Trophoblast cell (in vitro differentiated cells and primary cell): ENCODE results near the gene BHLHE40.

Experiments used
- DNase-seq, 2 donors: peaks; one replicate each; pipeline ENCODE4 v3.0.0-alpha.2; 2016
- H2AFZ ChIP-seq: 2 replicates; pipeline ENCODE4 v1.6.1; 2013; ENCODE audit warnings: low read length, moderate library complexity, mild to moderate bottlenecking; ENCODE audit not compliant: insufficient read depth, poor library complexity
- H2AK5ac ChIP-seq: 2 replicates; pipeline ENCODE4 v1.6.1; 2013; ENCODE audit warnings: mild to moderate bottlenecking, low read length
- H2BK120ac ChIP-seq: 2 replicates; pipeline ENCODE4 v1.6.1; 2013; ENCODE audit warnings: low read length, mild to moderate bottlenecking, moderate library complexity; ENCODE audit not compliant: insufficient read depth, poor library complexity
- H2BK12ac ChIP-seq: 2 replicates; pipeline ENCODE4 v1.6.1; 2013; ENCODE audit warnings: mild to moderate bottlenecking, low read length, moderate library complexity
- H2BK5ac ChIP-seq: 2 replicates; pipeline ENCODE4 v1.6.1; 2013; ENCODE audit warnings: low read length, low read depth, moderate library complexity, mild to moderate bottlenecking; ENCODE audit not compliant: poor library complexity
- H3K14ac ChIP-seq: 2 replicates; pipeline ENCODE4 v1.6.1; 2013; ENCODE audit warnings: mild to moderate bottlenecking, low read length
- H3K18ac ChIP-seq: 2 replicates; pipeline ENCODE4 v1.6.1; 2013; ENCODE audit warnings: mild to moderate bottlenecking, low read length
- H3K23ac ChIP-seq: 2 replicates; pipeline ENCODE4 v1.6.1; 2013; ENCODE audit warnings: low read length
- H3K27ac ChIP-seq: 2 replicates; pipeline ENCODE4 v1.5.1; 2013; ENCODE audit warnings: low read depth, mild to moderate bottlenecking, inconsistent platforms, low read length, moderate library complexity
- H3K27me3 ChIP-seq: 2 replicates; pipeline ENCODE4 v1.6.1; 2013; ENCODE audit warnings: inconsistent platforms, mild to moderate bottlenecking, low read length, moderate library complexity; ENCODE audit not compliant: insufficient read depth
- H3K36me3 ChIP-seq, 2 experiments: 1 replicate in 1 of 2; 2 replicates in 1 of 2; pipeline ENCODE4 v1.6.1; 2013; ENCODE audit warnings: low read length in 2 of 2, mild to moderate bottlenecking in 2 of 2, moderate library complexity in 1 of 2; ENCODE audit not compliant: insufficient read depth in 2 of 2, control insufficient read depth in 1 of 2
- H3K4ac ChIP-seq: 2 replicates; pipeline ENCODE4 v1.6.1; 2013; ENCODE audit warnings: low read depth, mild to moderate bottlenecking, low read length, moderate library complexity
- H3K4me1 ChIP-seq, 2 experiments: 1 replicate in 1 of 2; 2 replicates in 1 of 2; pipeline ENCODE4 v1.6.1; 2013; ENCODE audit warnings: low read length in 2 of 2, mild to moderate bottlenecking in 2 of 2, moderate library complexity in 1 of 2; ENCODE audit not compliant: insufficient read depth in 2 of 2, control insufficient read depth in 1 of 2
- H3K4me2 ChIP-seq: 2 replicates; pipeline ENCODE4 v1.6.1; 2013; ENCODE audit warnings: inconsistent platforms, mild to moderate bottlenecking, low read length, moderate library complexity
- H3K4me3 ChIP-seq: 2 replicates; pipeline ENCODE4 v1.5.1; 2013; ENCODE audit warnings: mild to moderate bottlenecking, low read depth, low read length, inconsistent platforms
- H3K79me1 ChIP-seq: one replicate; pipeline ENCODE4 v1.6.1; 2013; ENCODE audit warnings: low read length
- H3K79me2 ChIP-seq: 2 replicates; pipeline ENCODE4 v1.6.1; 2013; ENCODE audit warnings: low read length, mild to moderate bottlenecking; ENCODE audit not compliant: control insufficient read depth, insufficient read depth, poor library complexity
- H3K9ac ChIP-seq: 2 replicates; pipeline ENCODE4 v1.6.1; 2013; ENCODE audit warnings: mild to moderate bottlenecking, low read length
- H3K9me3 ChIP-seq: 2 replicates; pipeline ENCODE4 v1.6.1; 2013; ENCODE audit warnings: low read depth, mild to moderate bottlenecking, control low read depth, inconsistent platforms, low read length; ENCODE audit not compliant: insufficient read depth
- H4K12ac ChIP-seq: 2 replicates; pipeline ENCODE4 v1.6.1; 2013; ENCODE audit warnings: low read depth, mild to moderate bottlenecking, low read length, moderate library complexity
- H4K8ac ChIP-seq: 2 replicates; pipeline ENCODE4 v1.6.1; 2013; ENCODE audit warnings: low read depth, mild to moderate bottlenecking, low read length, moderate library complexity
- H4K91ac ChIP-seq: one replicate; pipeline ENCODE4 v1.6.1; 2013; ENCODE audit warnings: low read depth, mild to moderate bottlenecking, low read length, moderate library complexity
- WGBS: extraction: QIAGEN DNeasy Blood & Tissue Kit; methylation state at CpG from one replicate; pipeline ENCODE4 v1.1.7; 2013; ENCODE audit warnings: missing lambda C conversion rate; ENCODE audit not compliant: insufficient read length, insufficient coverage; ENCODE audit errors: extremely low coverage; 5-methylcytosine and 5-hydroxymethylcytosine counted together

BHLHE40 gene

DNA sequence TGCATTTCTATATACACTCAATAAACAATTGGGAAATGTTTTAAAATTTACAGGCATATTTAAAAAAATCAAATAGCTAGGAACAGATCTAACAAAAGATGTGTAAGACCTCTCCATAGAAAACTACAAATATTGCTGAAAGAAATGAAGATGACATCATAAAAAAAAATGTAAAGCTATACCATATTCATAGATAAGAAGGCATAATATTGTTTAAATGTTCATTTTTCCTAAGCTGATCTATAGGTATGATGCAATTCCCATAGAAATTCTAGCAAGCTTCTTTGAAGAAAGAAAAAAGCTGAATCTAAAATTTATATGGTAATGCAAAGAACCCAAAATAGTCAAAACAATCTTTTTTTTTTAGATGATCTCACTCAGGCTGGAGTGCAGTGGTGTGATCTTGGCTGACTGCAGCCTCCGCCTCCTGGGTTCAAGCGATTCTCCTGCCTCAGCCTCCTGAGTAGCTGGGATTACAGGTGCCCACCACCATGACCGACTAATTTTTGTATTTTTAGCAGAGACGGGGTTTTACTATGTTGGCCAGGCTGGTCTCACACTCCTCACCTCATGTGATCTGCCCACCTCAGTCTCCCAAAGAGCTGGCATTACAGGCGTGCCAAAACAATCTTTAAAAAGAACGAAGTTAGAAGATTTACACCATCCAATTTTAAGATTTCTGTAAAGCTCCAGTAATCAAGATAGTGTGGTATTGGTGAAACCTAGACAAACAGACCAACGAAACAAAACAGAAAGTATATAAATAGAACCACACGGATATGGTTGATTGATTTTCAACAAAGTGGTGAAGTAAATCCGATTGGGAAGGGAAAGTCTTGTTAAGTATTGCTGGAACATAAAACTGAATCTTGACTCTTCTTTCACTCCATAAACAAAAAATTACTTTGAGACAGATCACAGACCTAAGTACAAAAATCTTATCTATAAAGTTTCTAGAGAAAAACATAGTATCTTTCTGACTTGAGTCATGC lies 6.3 kb upstream of the BHLHE40 start:
- no peak overlapping the region for H3K27ac ChIP-seq
- no peak overlapping the region for H2BK12ac ChIP-seq
- H3K18ac ChIP-seq, result no peak overlapping the region
- H4K8ac ChIP-seq, result no peak overlapping the region
- H3K4ac ChIP-seq, result no peak overlapping the region
- peaks cover 2% of the 10 kb centered on the region for H3K79me2 ChIP-seq
- no peak overlapping the region for H4K91ac ChIP-seq
- WGBS, result no CpG with 5 or more reads among the region's 9 CpGs
- no peak overlapping the region for H2AFZ ChIP-seq
- H3K9ac ChIP-seq, result no peak overlapping the region
- H2BK5ac ChIP-seq, result no peak overlapping the region
- no peak overlapping the region for H2AK5ac ChIP-seq
- DNase-seq, result no peak
- H3K4me3 ChIP-seq, result no peak overlapping the region
- no peak overlapping the region for H3K14ac ChIP-seq
- no peak overlapping the region for H3K4me2 ChIP-seq
- no peaks in the 10 kb centered on the region for H3K36me3 ChIP-seq
- H3K27me3 ChIP-seq, result no peaks in the 10 kb centered on the region
- H4K12ac ChIP-seq, result no peak overlapping the region
- H3K23ac ChIP-seq, result no peak overlapping the region
- peaks cover 16% of the 10 kb centered on the region for H3K79me1 ChIP-seq
- no peaks in the 10 kb centered on the region for H3K9me3 ChIP-seq
- peaks cover 7% of the 10 kb centered on the region in 2 experiments for H3K4me1 ChIP-seq
- no peak overlapping the region for H2BK120ac ChIP-seq

- Histone ChIP-seq H3K79me1 (peaks cover 24% of the 10 kb centered on the region), H2BK5ac (no peak overlapping the region), H2AK5ac (no peak overlapping the region), H4K91ac (no peak overlapping the region), H3K27me3 (no peaks in the 10 kb centered on the region), H3K18ac (no peak overlapping the region), H3K4me3 (no peak overlapping the region), H3K9ac (no peak overlapping the region), H3K36me3 (no peaks in the 10 kb centered on the region), H3K23ac (no peak overlapping the region), H3K4me2 (no peak overlapping the region), H3K4ac (no peak overlapping the region), H3K4me1 (peaks cover 7% of the 10 kb centered on the region in 2 experiments), H3K27ac (no peak overlapping the region), H3K9me3 (no peaks in the 10 kb centered on the region), H4K12ac (no peak overlapping the region), H3K79me2 (peaks cover 8% of the 10 kb centered on the region), H3K14ac (no peak overlapping the region), H2BK120ac (no peak overlapping the region), H4K8ac (no peak overlapping the region), H2BK12ac (no peak overlapping the region), H2AFZ (no peak overlapping the region)
- WGBS, result no CpG with 5 or more reads among the region's 2 CpGs
- DNase-seq, result no peak
Measured at GRCh38 chr3:4974154-4974553, 5.1 kb upstream of the BHLHE40 start.

DNA sequence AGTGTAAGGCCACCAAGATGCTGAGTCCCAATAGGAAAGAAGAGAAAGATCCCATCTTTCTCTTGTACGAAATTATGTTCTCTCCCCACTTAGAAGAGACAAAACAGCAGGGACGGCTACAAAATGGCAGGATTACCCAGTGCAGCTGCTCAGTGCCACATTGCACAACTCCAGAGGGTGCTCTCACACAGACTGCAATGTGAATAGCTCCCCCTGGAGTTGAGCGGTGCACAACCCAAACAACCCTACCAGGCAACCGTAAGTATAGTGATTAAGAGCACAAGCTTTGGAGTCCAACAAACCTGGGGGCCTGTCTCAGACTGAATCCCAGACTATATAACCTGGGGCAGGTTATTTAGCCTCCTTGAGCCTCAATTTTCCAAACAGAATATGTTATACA lies 3.1 kb upstream of the BHLHE40 start:
- H3K14ac ChIP-seq, result no peak overlapping the region
- no peaks in the 10 kb centered on the region for H3K36me3 ChIP-seq
- H3K4ac ChIP-seq, result no peak overlapping the region
- H4K91ac ChIP-seq, result no peak overlapping the region
- peaks cover 20% of the 10 kb centered on the region for H3K79me2 ChIP-seq
- no peak overlapping the region for H4K8ac ChIP-seq
- no peak overlapping the region for H3K4me2 ChIP-seq
- no peaks in the 10 kb centered on the region for H3K9me3 ChIP-seq
- no peak overlapping the region for H3K4me3 ChIP-seq
- H3K27ac ChIP-seq, result no peak overlapping the region
- no peak overlapping the region for H2AK5ac ChIP-seq
- H2BK5ac ChIP-seq, result no peak overlapping the region
- peaks cover 38% of the 10 kb centered on the region for H3K79me1 ChIP-seq
- no peaks in the 10 kb centered on the region for H3K27me3 ChIP-seq
- no peak overlapping the region for H4K12ac ChIP-seq
- DNase-seq, result peak; percentile 81 to 91
- no peak overlapping the region for H3K9ac ChIP-seq
- H2AFZ ChIP-seq, result no peak overlapping the region
- no peak overlapping the region for H2BK12ac ChIP-seq
- H2BK120ac ChIP-seq, result no peak overlapping the region
- no peak overlapping the region for H3K23ac ChIP-seq
- H3K4me1 ChIP-seq, result peaks cover 7% of the 10 kb centered on the region in 2 experiments
- H3K18ac ChIP-seq, result no peak overlapping the region
- no CpG with 5 or more reads among the region's 4 CpGs for WGBS

GRCh38 chr3:4977001-4977852 lies 2.0 kb upstream of the BHLHE40 start:
- Histone ChIP-seq H2BK12ac (peak overlapping the region; percentile 98), H3K23ac (no peak overlapping the region), H3K9ac (peak overlapping the region; percentile 64), H2AFZ (peak overlapping the region; percentile 14), H3K27ac (peak overlapping the region; percentile 99), H3K4ac (peak overlapping the region; percentile 28), H3K14ac (peak overlapping the region; percentile 99), H3K4me2 (peak overlapping the region; percentile 82), H3K4me3 (no peak overlapping the region), H3K9me3 (no peaks in the 10 kb centered on the region), H3K27me3 (no peaks in the 10 kb centered on the region), H3K79me1 (peaks cover 40% of the 10 kb centered on the region), H4K8ac (peak overlapping the region; percentile 97), H4K91ac (peak overlapping the region; percentile 100), H4K12ac (no peak overlapping the region), H3K18ac (peak overlapping the region; percentile 76), H3K4me1 (peaks cover 7% of the 10 kb centered on the region in 2 experiments), H2AK5ac (peak overlapping the region; percentile 25), H3K79me2 (peaks cover 22% of the 10 kb centered on the region), H3K36me3 (peaks cover 0 to 5% of the 10 kb centered on the region in 2 experiments), H2BK120ac (peak overlapping the region; percentile 99), H2BK5ac (peak overlapping the region; percentile 98)
- no CpG with 5 or more reads among the region's 35 CpGs for WGBS
- peak; percentile 78 to 82 for DNase-seq
